H1 (cell line): ENCODE results near the gene LONP2. TPM values are rescaled to one million over a fixed set of nuclear protein-coding genes. Genes with fewer than 3 reads are reported as not detected.

ENCODE experiments used
- SIRT6 ChIP-seq: IDR thresholded peaks from one replicate; pipeline ENCODE4 v1.7.1; 2012; ENCODE audit warnings: low read length, inconsistent platforms
- SP1 ChIP-seq: IDR thresholded peaks from 2 replicates; pipeline ENCODE4 v1.6.1; 2011; ENCODE audit warnings: low read depth, low read length
- TAF1 ChIP-seq: IDR thresholded peaks from 2 replicates; pipeline ENCODE4 v1.6.1; 2011; ENCODE audit warnings: mild to moderate bottlenecking, low read depth, low read length
- polyA plus RNA-seq, 7 experiments: library from polyadenylated mRNA; depleted of rRNA in 3 of 7; stranded (reverse) in 5 of 7; unstranded in 2 of 7; fragments of >200 nt in 5 of 7; fragments of 200-250 nt in 2 of 7; gene quantifications; 1 replicate in 5 of 7; 2 replicates in 1 of 7; 4 replicates in 1 of 7; pipeline versions ENCODE4 v1.2.1 to v1.2.3, GENCODE V29; 2011 to 2013; ENCODE audit warnings: missing spikeins in 2 of 7, mixed read lengths in 2 of 7
- total RNA-seq: library from RNA; stranded (reverse); fragmentation: NEBNext Ultra II Directional; extraction: Animal tissue kit (Norgen Biotek cat#: 25700); gene quantifications from 2 replicates; pipeline ENCODE4 v1.2.1, GENCODE V29; 2021
- TF ChIP-seq, protein P1 (sequence below): IDR thresholded peaks from 2 replicates; pipeline ENCODE4 v1.6.1; 2011; ENCODE audit warnings: low read length, improper control_type of control experiment

The LONP2 gene
- total and polyA plus RNA-seq, 2 of the 8 experiments (the other 6 are each of a cell fraction or from before 2014, with no cell fraction given), result 8.1 to 23.1 TPM

GRCh38 chr16:48383009-48383876 lies 139.1 kb downstream of the LONP2 start (continued):
- TF ChIP-seq, protein P1, sequence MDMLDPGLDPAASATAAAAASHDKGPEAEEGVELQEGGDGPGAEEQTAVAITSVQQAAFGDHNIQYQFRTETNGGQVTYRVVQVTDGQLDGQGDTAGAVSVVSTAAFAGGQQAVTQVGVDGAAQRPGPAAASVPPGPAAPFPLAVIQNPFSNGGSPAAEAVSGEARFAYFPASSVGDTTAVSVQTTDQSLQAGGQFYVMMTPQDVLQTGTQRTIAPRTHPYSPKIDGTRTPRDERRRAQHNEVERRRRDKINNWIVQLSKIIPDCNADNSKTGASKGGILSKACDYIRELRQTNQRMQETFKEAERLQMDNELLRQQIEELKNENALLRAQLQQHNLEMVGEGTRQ, result no peak
- TF ChIP-seq SP1 (no peak), TAF1 (no peak), SIRT6 (no peak)
